NCI-H146 (cell line): Measurements from ENCODE around the gene DZANK1.
"Not testable (repeated sequence)": the region's sequence is repeated elsewhere in the genome, so short reads cannot be mapped to it uniquely, and the experiment has no call there.

Source experiments
- DNase-seq: peaks from one replicate; lab custom pipeline; 2025; lab: John Stamatoyannopoulos, UW

Gene DZANK1

GRCh38 chr20:18377896-18378481 is 88.8 kb downstream of the DZANK1 start:
- DNase-seq, result no peak

GRCh38 chr20:18375551-18375950 is 91.3 kb downstream of the DZANK1 start:
- DNase-seq, result not testable (repeated sequence)

- no peak for DNase-seq
Measured at GRCh38 chr20:18372296-18372695, 94.5 kb downstream of the DZANK1 start.

- no peak for DNase-seq
Measured at GRCh38 chr20:18364768-18365167, 102.1 kb downstream of the DZANK1 start.

GRCh38 chr20:18363708-18364107 is 103.1 kb downstream of the DZANK1 start:
- no peak for DNase-seq

GRCh38 chr20:18362916-18363315 is 103.9 kb downstream of the DZANK1 start:
- DNase-seq, result no peak

GRCh38 chr20:18361678-18362077 is 105.2 kb downstream of the DZANK1 start:
- DNase-seq, result no peak

- no peak for DNase-seq
Measured at GRCh38 chr20:18360635-18361034, 106.2 kb downstream of the DZANK1 start.

- DNase-seq, result no peak
Measured at GRCh38 chr20:18359854-18360253, 107.0 kb downstream of the DZANK1 start.

- DNase-seq, result not testable (repeated sequence)
Measured at GRCh38 chr20:18349749-18350148, 117.1 kb downstream of the DZANK1 start.
